Measurements from ENCODE around the gene HPN. TPM values are rescaled to one million over a fixed set of nuclear protein-coding genes. Genes with fewer than 3 reads are reported as not detected.

HPN gene
- total RNA-seq, 2 experiments from 2014 or later = 0.11 TPM; not detected in 1

- DNase-seq (no peak), ATAC-seq (no peak)
- no peak for TF ChIP-seq CTCF (IDR thresholded peaks at IDR 0.05)
- H3K4me3 Mint-ChIP-seq = no peak overlapping the region
- H3K36me3 Mint-ChIP-seq (ENCODE audit: low read depth) = no peaks in the 10 kb centered on the region
- intact Hi-C loops (cut with micrococcal nuclease) = no loop called here
- peaks cover 6% of the 10 kb centered on the region for H3K9me3 Mint-ChIP-seq
- H3K27me3 Mint-ChIP-seq = no peaks in the 10 kb centered on the region
- CTCF ChIA-PET = interaction anchor here (0.6 to 3.4 kb wide), 11 partner anchors 11 to 134 kb away, joined by 3 to 16 read pairs (median 4); partner anchors contain the start of gene LGI4
- POLR2A ChIA-PET = no interaction called here
- no peak overlapping the region for H3K27ac Mint-ChIP-seq
- peaks cover 9% of the 10 kb centered on the region for H3K4me1 Mint-ChIP-seq (ENCODE audit: low read depth)
Measured at GRCh38 chr19:35070471-35070870, 28.9 kb downstream of the HPN start.

- CTCF ChIA-PET = no interaction called here
- H3K4me1 Mint-ChIP-seq (ENCODE audit: low read depth) = no peaks in the 10 kb centered on the region
- H3K36me3 Mint-ChIP-seq (ENCODE audit: low read depth) = no peaks in the 10 kb centered on the region
- DNase-seq (no peak), ATAC-seq (no peak)
- TF ChIP-seq CTCF (IDR thresholded peaks at IDR 0.05) = no peak
- no peak overlapping the region for H3K4me3 Mint-ChIP-seq
- POLR2A ChIA-PET = no interaction called here
- intact Hi-C loops (cut with micrococcal nuclease) = no loop called here
- H3K27ac Mint-ChIP-seq = no peak overlapping the region
- peaks cover 4% of the 10 kb centered on the region for H3K9me3 Mint-ChIP-seq
- no peaks in the 10 kb centered on the region for H3K27me3 Mint-ChIP-seq
Measured at GRCh38 chr19:35073516-35073915, 32.0 kb downstream of the HPN start.

- H3K36me3 Mint-ChIP-seq (ENCODE audit: low read depth) = no peaks in the 10 kb centered on the region
- H3K27me3 Mint-ChIP-seq = no peaks in the 10 kb centered on the region
- no peak overlapping the region for H3K4me3 Mint-ChIP-seq
- intact Hi-C loops (cut with micrococcal nuclease) = no loop called here
- peaks cover 4% of the 10 kb centered on the region for H3K9me3 Mint-ChIP-seq
- no peaks in the 10 kb centered on the region for H3K4me1 Mint-ChIP-seq (ENCODE audit: low read depth)
- ATAC-seq (no peak), DNase-seq (no peak)
- POLR2A ChIA-PET = no interaction called here
- CTCF ChIA-PET = interaction anchor here (1.2 kb wide), 1 partner anchor 30 kb away, joined by 3 read pairs; no protein-coding TSS in a partner anchor
- no peak overlapping the region for H3K27ac Mint-ChIP-seq
- TF ChIP-seq CTCF (IDR thresholded peaks at IDR 0.05) = no peak
Measured at GRCh38 chr19:35073941-35074340, 32.4 kb downstream of the HPN start.

GRCh38 chr19:35074426-35075201 is 33.1 kb downstream of the HPN start:
- no peak for TF ChIP-seq CTCF (IDR thresholded peaks at IDR 0.05)
- ChIA-PET POLR2A (no interaction called here), CTCF (interaction anchor here (1.2 kb wide), 2 partner anchors 8 to 30 kb away, joined by 3 read pairs; no protein-coding TSS in a partner anchor)
- no peak overlapping the region for H3K27ac Mint-ChIP-seq
- H3K4me1 Mint-ChIP-seq (ENCODE audit: low read depth) = no peaks in the 10 kb centered on the region
- peaks cover 4% of the 10 kb centered on the region for H3K9me3 Mint-ChIP-seq
- intact Hi-C loops (cut with micrococcal nuclease) = no loop called here
- H3K27me3 Mint-ChIP-seq = no peaks in the 10 kb centered on the region
- H3K36me3 Mint-ChIP-seq (ENCODE audit: low read depth) = no peaks in the 10 kb centered on the region
- H3K4me3 Mint-ChIP-seq = no peak overlapping the region
- ATAC-seq (no peak), DNase-seq (no peak)

GRCh38 chr19:35075202-35076025 is 33.9 kb downstream of the HPN start:
- Mint-ChIP-seq H3K27me3 (no peaks in the 10 kb centered on the region), H3K36me3 (ENCODE audit: low read depth) (no peaks in the 10 kb centered on the region), H3K27ac (no peak overlapping the region), H3K9me3 (peaks cover 3% of the 10 kb centered on the region), H3K4me3 (no peak overlapping the region), H3K4me1 (ENCODE audit: low read depth) (no peaks in the 10 kb centered on the region)
- intact Hi-C loops (cut with micrococcal nuclease) = no loop called here
- no peak for DNase-seq
- no peak for ATAC-seq
- ChIA-PET POLR2A (no interaction called here), CTCF (interaction anchor here (1.2 kb wide), 2 partner anchors 9 to 31 kb away, joined by 3 read pairs; no protein-coding TSS in a partner anchor)
- TF ChIP-seq CTCF (IDR thresholded peaks at IDR 0.05) = no peak

Measured in activated CD8-positive, alpha-beta T cell treated with anti-CD3 and anti-CD28 coated beads for 36 hours (primary cell).